ENCODE results near the gene RBMS3. TPM values are rescaled to one million over a fixed set of nuclear protein-coding genes. Genes with fewer than 3 reads are reported as not detected.
A peak's percentile ranks its signal among the peaks of the same experiment; 100 is the strongest.

The RBMS3 gene
- total and polyA plus RNA-seq, 2 donors (not counting 1 experiment from before 2014, with no cell fraction given), result 26.9 to 68.4 TPM

- DNase-seq (ENCODE audit: low read depth in 2 of 2), result peak; percentile 49 to 54
- Histone ChIP-seq H3K4me3 (replicated peaks in 1 of 4; ENCODE audit: control extremely low read depth in 1 of 4, insufficient read depth in 1 of 4, low read depth in 3 of 4, low read length in 4 of 4) (peak overlapping the region; percentile 30 to 90 (median 57)), H3K27ac (ENCODE audit: insufficient read depth, low read length) (peak overlapping the region; percentile 46), H3K36me3 (ENCODE audit: control insufficient read depth, insufficient read depth, low read length) (no peaks in the 10 kb centered on the region), H3K9ac (ENCODE audit: insufficient read depth, low read length) (peak overlapping the region; percentile 5), H3K4me1 (ENCODE audit: control insufficient read depth, extremely low read depth, insufficient read depth, low read length) (peaks cover 11% of the 10 kb centered on the region), H2AFZ (ENCODE audit: low read length) (peak overlapping the region; percentile 68), H3K9me3 (ENCODE audit: control insufficient read depth, insufficient read depth, low read depth, low read length) (no peaks in the 10 kb centered on the region), H3K27me3 (ENCODE audit: control insufficient read depth, insufficient read depth, low read length) (no peaks in the 10 kb centered on the region), H4K20me1 (ENCODE audit: control insufficient read depth, extremely low read depth, insufficient read depth, low read length) (no peaks in the 10 kb centered on the region), H3K4me2 (ENCODE audit: extremely low read depth, insufficient read depth, low read length) (peak overlapping the region; percentile 93), H3K79me2 (ENCODE audit: control insufficient read depth, insufficient read depth, low read length) (peaks cover 41% of the 10 kb centered on the region)
- TF ChIP-seq EZH2 (IDR thresholded peaks at IDR 0.05; ENCODE audit: low read length, missing control alignments), result no peak
- TF ChIP-seq CTCF (conservative IDR thresholded peaks at IDR 0.05 in 1 of 2, IDR thresholded peaks at IDR 0.05 in 1 of 2; ENCODE audit: low read depth in 1 of 2, low read length in 2 of 2), result no peak
These were observed 1.1 kb upstream of the RBMS3 start for GRCh38 chr3:29279806-29280205.

DNA sequence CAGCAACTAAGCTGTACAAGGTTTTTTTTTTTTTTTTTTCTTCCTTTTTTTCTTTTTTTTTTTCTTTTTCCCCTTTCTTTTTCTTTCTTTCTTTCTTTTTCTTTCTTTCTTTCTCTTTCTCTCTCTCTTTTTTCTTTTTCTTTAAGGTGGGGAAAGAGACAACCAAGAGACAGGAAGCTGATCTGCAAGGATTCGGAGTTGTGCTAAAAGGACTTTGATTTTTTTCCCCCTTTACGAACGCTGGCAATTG is 148 bp downstream of the RBMS3 start:
- TF ChIP-seq EZH2 (IDR thresholded peaks at IDR 0.05; ENCODE audit: low read length, missing control alignments) (no peak), CTCF (conservative IDR thresholded peaks at IDR 0.05 in 1 of 2, IDR thresholded peaks at IDR 0.05 in 1 of 2; ENCODE audit: low read depth in 1 of 2, low read length in 2 of 2) (no peak)
- Histone ChIP-seq H3K4me3 (replicated peaks in 1 of 4; ENCODE audit: control extremely low read depth in 1 of 4, insufficient read depth in 1 of 4, low read depth in 3 of 4, low read length in 4 of 4) (peak overlapping the region; percentile 78 to 90 (median 82)), H3K9ac (ENCODE audit: insufficient read depth, low read length) (peak overlapping the region; percentile 75), H3K27ac (ENCODE audit: insufficient read depth, low read length) (peak overlapping the region; percentile 91), H3K4me1 (ENCODE audit: control insufficient read depth, extremely low read depth, insufficient read depth, low read length) (peaks cover 11% of the 10 kb centered on the region), H3K27me3 (ENCODE audit: control insufficient read depth, insufficient read depth, low read length) (no peaks in the 10 kb centered on the region), H3K9me3 (ENCODE audit: control insufficient read depth, insufficient read depth, low read depth, low read length) (no peaks in the 10 kb centered on the region), H2AFZ (ENCODE audit: low read length) (no peak overlapping the region), H3K79me2 (ENCODE audit: control insufficient read depth, insufficient read depth, low read length) (peaks cover 51% of the 10 kb centered on the region), H4K20me1 (ENCODE audit: control insufficient read depth, extremely low read depth, insufficient read depth, low read length) (no peaks in the 10 kb centered on the region), H3K36me3 (ENCODE audit: control insufficient read depth, insufficient read depth, low read length) (no peaks in the 10 kb centered on the region), H3K4me2 (ENCODE audit: extremely low read depth, insufficient read depth, low read length) (peak overlapping the region; percentile 67)
- peak in 1 of 2 donors; percentile 67 for DNase-seq (ENCODE audit: low read depth in 2 of 2)

- DNase-seq (ENCODE audit: low read depth in 2 of 2), result peak; percentile 42 to 62
- Histone ChIP-seq H3K4me2 (ENCODE audit: extremely low read depth, insufficient read depth, low read length) (peak overlapping the region; percentile 67), H2AFZ (ENCODE audit: low read length) (peak overlapping the region; percentile 15), H3K9ac (ENCODE audit: insufficient read depth, low read length) (peak overlapping the region; percentile 75), H3K36me3 (ENCODE audit: control insufficient read depth, insufficient read depth, low read length) (no peaks in the 10 kb centered on the region), H4K20me1 (ENCODE audit: control insufficient read depth, extremely low read depth, insufficient read depth, low read length) (no peaks in the 10 kb centered on the region), H3K9me3 (ENCODE audit: control insufficient read depth, insufficient read depth, low read depth, low read length) (no peaks in the 10 kb centered on the region), H3K79me2 (ENCODE audit: control insufficient read depth, insufficient read depth, low read length) (peaks cover 57% of the 10 kb centered on the region), H3K4me1 (ENCODE audit: control insufficient read depth, extremely low read depth, insufficient read depth, low read length) (peaks cover 11% of the 10 kb centered on the region), H3K27ac (ENCODE audit: insufficient read depth, low read length) (peak overlapping the region; percentile 91), H3K27me3 (ENCODE audit: control insufficient read depth, insufficient read depth, low read length) (no peaks in the 10 kb centered on the region), H3K4me3 (replicated peaks in 1 of 4; ENCODE audit: control extremely low read depth in 1 of 4, insufficient read depth in 1 of 4, low read depth in 3 of 4, low read length in 4 of 4) (peak overlapping the region; percentile 78 to 90 (median 82))
- TF ChIP-seq CTCF (conservative IDR thresholded peaks at IDR 0.05 in 1 of 2, IDR thresholded peaks at IDR 0.05 in 1 of 2; ENCODE audit: low read depth in 1 of 2, low read length in 2 of 2) (no peak), EZH2 (IDR thresholded peaks at IDR 0.05; ENCODE audit: low read length, missing control alignments) (no peak)
These were observed 722 bp downstream of the RBMS3 start for GRCh38 chr3:29281344-29282241.
